NCI-H2171 (cell line): ENCODE results near the gene BTBD3.
A peak's percentile ranks its signal among the peaks of the same experiment; 100 is the strongest.

Experiments used
- DNase-seq: peaks from one replicate; lab custom pipeline; 2025; lab: John Stamatoyannopoulos, UW

BTBD3 gene

GRCh38 chr20:11966186-11966585, 48.5 kb downstream of the BTBD3 start:
- no peak for DNase-seq

DNA sequence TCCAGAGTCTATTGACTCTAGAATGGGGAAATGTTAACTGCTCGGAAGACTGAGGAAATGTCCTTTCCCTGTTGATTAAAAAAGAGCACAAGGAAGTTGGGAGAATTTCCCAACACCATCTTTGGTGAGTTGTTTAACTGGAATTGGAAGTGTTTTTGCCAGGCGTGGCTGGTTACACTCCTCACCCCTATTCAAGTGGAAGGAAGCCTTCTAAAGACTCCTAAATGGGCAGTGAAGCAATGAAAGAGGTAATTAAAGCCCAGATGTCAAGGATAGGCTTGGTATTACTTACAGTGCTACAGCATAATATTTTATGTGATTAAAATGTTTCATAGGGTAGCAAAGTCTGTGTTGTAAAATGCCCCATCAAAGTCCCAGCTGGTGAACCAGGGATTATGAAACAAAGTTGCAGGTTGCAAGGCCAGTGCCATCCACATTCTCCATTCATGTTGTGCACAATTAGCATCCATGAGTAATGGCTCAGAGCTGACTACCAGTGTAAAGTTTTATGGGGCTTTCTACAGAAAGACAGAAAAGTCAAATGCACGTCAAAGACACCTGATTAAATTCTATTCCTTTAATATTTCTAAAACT, 52.6 kb downstream of the BTBD3 start:
- DNase-seq: no peak

DNA sequence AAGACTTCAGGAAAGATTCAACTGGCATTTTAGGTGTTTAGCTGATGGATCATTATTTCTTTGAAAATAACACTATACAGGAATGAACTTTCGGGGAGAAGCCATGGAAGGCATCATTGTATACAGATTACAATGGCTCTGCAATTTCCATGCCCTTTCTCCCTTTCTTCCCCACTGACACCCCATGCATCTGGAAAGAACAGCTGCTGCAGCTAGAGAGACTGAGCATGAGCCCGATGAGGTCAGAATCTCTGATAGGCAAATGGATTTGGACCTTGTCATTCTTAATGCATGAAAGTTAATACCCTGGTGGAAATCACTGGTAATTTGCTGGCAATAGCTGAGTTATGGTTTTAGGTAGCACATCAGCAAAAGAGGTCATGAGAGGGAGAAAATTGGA, 54.8 kb downstream of the BTBD3 start:
- DNase-seq: peak; percentile 61
